Brain pericyte (primary cell): Measurements from ENCODE around the gene MOB3B.

Source experiments
- DNase-seq: peaks from one replicate; pipeline ENCODE4 v3.0.0-alpha.2; 2012; ENCODE audit warnings: low read depth, low spot score

The MOB3B gene

GRCh38 chr9:27365707-27366376, 163.8 kb downstream of the MOB3B start:
- DNase-seq: peak; percentile 31

GRCh38 chr9:27362447-27363210, 167.0 kb downstream of the MOB3B start:
- DNase-seq: no peak

GRCh38 chr9:27361492-27361891, 168.1 kb downstream of the MOB3B start:
- no peak for DNase-seq

DNA sequence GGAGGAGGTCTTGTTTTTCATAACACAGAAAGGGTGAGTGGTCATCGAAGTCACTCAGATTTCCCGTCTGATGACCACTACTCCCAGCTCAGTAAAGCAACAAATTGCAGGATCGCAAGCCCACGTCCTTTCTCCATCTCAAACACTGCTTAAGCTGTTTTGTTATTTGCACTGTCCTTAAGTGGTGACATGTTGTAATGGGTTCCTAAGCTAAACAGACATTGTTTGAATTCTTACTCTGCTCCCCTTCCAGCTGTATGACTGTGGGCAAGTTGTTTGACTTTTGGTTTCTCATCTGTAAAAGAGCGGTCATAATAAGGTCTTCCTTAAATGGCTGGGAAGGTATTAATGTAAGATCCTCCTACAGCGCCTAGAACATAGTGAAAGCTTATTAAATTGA, 169.9 kb downstream of the MOB3B start:
- DNase-seq: no peak

DNA sequence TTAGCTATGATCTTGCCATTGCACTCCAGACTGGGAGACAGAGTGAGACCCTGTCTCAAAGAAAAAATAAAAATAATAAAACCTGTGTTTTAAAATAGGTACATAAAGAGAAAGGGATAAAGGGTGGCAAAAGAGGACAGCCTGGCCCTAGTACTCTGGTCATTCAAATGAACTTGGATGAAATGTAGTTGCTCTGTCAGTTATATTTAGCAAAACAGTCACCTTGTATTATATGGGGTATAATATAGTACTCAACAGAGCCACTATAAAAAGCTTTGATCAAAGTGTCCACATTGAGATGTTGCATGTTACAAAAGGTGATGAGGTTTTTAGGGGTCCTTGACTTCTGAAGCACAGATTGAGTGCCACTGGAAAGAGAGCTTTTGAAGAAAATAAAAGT, 171.6 kb downstream of the MOB3B start:
- DNase-seq: no peak

DNA sequence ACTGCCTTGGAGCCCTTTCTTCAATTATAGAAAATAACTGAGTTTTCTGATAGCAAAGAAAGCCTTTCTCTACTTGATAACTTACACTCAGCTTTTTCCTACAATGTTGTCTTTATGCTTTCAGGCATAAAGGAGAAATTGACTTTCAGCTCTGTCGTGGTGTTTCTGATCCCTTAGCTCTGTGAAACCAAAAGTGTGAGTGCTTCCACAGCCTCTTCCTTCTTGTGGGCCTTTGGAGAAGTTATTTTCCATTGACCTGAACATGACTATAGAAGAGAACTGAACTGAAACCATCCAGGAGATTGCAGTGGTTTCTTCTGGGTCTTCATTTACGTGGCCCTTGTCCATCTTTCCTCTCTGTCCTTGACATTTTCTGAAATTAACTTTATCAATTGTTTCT, 173.2 kb downstream of the MOB3B start:
- DNase-seq: no peak

DNA sequence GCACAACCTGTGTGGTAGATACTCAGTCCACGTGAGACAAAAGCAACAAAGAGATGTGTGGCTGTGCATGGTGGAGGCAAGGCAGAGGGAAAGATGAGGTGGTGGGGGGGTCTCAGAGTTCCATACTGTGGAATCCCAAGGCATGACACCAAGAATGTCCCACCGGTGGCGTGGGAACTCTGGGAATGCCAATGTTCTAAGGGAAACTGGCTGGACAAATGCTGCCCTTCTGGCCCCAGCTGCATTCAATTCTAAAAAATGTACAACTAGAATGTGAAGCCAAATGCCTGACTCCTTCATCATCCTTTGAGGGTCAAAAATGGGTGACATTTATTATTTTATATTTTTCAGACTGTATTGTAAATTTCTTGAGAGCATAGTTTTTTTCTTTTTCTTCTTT, 174.4 kb downstream of the MOB3B start:
- no peak for DNase-seq

DNA sequence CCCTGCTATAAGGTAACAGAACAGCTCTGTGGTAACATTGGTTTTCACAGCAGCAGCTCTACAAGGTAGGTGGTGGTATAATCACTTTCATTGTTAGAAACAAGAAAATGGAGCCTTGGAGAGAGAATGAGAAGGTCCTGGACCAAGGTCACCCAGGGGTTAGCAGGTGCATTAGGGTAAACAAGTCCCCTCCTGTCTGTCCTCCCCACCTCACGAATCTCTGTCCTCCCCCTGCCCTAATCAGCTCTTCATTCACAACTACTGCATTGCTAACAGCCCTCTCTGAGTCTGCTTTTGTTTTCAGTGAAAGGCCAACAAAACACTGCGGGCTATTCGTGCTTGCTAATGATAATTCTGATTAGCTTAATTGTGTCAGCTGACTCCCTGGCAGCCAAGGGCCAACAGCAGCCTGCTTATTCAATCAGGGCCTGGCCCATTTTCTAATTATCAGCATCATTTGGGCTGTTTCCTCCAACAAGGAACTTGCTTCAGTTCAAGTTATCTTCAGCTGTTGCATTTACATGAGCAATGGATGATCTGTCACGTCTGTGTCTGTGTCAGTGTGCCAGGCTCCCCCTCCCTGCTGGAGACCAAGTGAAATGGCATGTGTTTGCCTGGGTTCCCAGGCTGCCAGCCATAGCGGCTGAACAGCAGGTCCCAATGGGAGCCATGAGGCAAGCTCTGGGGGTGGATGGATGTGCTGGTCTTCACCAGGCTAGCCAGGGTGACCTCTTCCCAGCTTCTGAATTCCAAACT, 176.0 kb downstream of the MOB3B start:
- DNase-seq: no peak

DNA sequence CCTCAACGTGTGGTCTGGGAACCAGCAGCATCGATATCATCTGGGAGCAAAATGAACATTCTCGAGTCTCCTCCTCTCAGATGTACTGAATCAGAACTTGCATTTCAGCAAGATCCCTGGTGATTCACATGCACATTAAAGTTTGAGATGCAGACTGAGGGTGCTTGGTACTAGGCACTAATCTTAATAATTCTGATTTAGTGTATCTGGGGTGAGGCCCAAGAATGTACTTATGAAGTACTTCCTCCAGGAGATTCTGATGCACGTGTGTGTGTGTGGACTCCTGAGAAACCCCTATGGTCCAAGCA, 176.5 kb downstream of the MOB3B start:
- DNase-seq: no peak

GRCh38 chr9:27352457-27353165, 177.0 kb downstream of the MOB3B start:
- no peak for DNase-seq

DNA sequence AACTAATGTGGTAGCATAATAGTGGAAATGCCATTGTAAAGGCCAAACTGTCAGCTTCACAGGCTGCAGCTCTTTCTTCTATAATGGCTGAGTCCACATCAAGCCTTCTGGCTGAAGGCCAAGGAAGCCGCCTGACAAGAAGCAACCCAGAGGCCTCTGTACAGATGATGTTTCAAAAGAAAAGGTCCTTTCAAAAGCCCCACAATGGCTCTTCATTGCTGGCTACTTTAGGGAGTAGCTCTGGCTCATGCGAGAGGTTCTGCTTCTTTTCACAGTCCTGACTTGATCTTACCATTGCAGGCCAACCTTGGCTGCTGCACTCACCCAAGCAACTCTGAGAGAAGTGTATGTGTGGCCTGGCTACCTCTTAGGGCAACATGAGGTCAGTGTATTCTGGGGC, 178.2 kb downstream of the MOB3B start:
- DNase-seq: no peak

DNA sequence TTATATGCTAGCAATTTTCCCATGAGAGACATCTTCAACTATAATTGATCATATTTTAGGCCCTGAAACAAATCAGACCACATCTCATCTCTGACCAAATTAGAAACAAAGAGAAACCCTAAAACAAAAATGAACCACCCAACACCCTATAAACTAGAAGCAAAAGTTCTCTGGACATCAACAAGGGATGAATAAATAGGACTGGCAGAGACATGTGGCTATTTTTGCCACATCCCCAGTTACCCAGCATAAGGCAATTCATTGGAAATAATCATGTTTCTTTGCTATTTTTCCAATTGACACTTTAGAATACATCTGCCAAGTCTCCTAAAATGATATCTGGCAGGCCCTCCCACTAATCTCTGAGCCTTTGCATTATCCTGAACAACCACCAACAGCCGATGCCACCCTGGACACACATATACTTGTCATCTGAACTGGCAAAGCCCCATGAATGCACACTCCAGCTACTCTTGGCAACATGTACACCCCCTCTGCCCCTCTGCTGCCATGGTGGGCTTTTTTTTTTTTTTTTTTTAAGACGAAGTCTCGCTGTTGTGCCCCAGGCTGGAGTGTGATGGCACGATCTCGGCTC, 179.1 kb downstream of the MOB3B start:
- DNase-seq: no peak

DNA sequence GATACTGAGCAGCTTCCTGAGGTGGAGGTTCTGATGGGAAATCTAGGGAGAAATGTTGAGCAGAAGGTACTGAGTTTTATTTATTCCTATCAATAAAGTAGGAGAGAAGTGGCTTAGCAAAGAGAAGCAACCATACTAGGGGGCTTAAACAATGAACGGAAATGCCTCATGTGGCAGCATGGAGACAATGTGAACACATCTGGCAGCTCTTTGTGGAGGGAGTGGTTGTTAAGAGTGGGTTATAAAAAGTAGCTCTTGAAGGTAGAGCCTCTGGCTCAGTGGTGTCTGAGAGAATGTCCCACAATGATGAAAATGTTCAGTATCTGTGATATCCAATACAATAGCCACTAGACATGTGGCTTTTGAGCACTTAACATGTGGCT, 179.9 kb downstream of the MOB3B start:
- DNase-seq: no peak

GRCh38 chr9:27348785-27349697, 180.6 kb downstream of the MOB3B start:
- DNase-seq: no peak

GRCh38 chr9:27347889-27348288, 181.7 kb downstream of the MOB3B start:
- DNase-seq: no peak

GRCh38 chr9:27344776-27345175, 184.8 kb downstream of the MOB3B start:
- no peak for DNase-seq

GRCh38 chr9:27341545-27342294, 187.9 kb downstream of the MOB3B start:
- no peak for DNase-seq

DNA sequence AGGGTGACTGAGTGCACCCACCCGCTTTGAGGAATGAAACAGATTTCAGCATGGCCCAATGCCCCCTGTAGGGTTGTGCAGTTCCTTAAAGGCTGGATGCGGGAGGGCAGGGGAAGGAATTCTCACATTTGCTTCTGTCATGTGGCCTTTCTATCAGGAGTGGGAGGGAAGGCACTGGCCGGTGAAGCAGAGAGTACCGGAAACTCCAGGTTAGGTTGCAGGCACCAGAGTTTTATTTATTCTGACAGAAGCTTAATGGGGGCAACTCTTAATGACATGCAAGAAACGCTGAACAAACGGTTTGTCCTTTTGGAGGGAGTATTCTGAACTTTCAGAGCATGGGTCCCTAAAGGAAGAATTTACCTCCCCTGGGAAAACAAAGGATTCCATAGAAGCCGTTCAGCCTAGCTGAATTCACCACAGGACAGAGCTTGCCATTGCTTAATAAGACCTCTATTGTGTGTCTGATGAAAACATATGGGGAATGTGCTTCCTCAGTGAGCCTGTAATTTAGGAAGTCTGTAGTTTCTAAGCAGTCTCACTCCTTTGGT, 188.6 kb downstream of the MOB3B start:
- DNase-seq: no peak

GRCh38 chr9:27340285-27340674, 189.3 kb downstream of the MOB3B start:
- no peak for DNase-seq
